Measurements from ENCODE around the gene IRF1.
"Not testable (repeated sequence)": the region's sequence is repeated elsewhere in the genome, so short reads cannot be mapped to it uniquely, and the experiment has no call there.

IRF1 gene

DNA sequence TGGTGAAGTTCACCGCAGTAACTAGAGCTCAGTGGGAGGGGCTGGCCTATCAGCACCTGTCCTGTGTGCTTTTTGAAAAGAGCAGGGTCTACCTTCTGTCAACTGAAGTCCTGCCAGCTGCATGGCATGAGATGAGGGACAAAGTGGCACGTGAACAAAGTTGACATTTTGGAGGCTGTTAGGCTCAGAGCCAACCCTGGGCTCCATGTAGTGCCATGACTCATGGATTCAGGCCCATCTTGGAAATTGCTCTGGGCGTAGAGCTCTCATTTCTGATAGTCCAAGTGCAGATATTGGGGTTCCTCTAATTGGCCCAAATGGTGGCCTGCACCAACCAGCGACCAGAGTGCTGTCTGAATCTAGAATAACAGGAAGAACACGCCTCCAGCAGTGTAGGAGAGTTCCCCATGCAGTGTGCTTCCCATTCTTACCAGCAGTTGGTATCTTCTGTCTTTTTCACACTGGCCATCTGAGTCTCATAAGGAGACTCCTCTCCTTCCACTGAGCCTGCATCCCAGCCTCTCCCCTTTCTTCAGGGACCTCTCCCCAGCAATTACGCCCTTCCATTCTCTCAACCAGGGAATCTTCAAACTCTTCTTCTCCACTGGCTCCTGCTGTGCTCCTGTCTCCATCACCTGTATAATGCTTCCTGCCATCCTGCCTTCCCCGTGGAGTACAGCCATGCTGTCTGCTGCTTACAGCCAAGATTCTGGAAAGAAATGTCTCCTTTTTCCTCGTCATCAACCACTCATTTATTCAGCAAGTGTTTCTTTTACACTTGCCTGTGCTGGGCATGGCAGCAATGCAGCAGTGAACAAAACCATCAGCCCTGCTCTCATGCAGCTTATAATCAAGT lies 30.4 kb downstream of the IRF1 start:
- DNase-seq: peak; percentile 64 to 88

DNA sequence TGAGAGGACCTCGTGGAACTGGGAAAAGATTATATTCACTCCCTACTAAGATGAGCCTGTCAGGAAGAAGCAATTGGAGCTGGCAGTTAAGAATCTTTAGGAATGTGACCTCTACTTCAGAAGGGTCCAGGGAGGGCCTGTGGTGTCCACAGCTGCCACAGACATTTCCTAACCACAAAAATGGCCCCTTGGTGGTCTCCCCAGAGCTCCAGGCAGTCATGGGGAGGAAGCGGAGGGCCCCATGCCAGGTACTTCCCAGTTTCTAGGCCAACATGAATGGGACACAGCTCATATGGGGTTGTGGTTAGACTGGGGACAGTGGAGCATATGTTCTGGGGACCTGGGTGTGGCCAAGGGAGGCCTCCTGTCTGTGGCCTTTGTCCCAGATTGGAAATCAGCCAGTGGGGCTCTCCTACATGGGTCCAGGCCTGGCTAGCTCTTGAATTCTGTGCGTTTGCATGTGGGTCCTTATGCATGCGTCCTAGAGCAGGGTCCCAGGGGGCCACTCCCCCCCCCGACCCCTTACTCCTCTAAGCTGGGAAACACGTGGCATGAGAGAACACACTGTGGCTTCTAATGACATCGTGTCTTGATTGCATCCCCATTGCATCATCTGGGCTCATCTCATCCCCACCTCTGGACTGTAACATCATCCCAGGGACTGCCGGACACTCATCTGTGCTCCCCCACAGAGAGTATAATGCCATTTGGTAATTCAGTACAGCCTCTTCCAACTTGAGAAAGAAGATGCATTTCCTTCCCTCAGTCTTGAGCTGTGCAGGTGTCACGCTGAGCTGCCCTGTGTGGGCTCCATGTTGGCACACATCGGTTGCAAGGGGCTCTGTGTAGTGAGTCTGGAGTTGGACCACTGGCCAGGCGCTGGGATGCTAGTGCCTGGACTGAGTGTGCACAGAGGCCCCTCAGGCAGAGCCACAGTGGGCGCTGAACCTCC lies 31.3 kb downstream of the IRF1 start:
- no peak for DNase-seq

DNA sequence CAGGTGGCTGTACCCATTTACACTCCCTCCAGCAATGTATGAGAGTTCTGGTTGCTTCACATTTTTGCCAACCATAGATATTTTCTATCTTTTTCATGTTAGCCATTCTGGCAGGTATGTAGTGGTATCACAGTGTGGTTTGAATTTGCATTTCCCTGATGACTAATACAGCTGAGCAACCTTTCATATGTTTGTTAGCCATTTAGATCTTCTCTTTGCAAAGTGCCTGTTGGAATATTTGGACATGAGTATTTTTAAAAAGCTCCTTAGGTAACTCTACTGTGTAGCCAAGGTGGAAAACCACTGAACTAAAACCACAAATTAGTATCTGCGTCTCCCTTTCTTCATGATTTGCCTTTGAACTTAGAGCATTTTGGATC lies 31.9 kb downstream of the IRF1 start:
- DNase-seq: no peak

DNA sequence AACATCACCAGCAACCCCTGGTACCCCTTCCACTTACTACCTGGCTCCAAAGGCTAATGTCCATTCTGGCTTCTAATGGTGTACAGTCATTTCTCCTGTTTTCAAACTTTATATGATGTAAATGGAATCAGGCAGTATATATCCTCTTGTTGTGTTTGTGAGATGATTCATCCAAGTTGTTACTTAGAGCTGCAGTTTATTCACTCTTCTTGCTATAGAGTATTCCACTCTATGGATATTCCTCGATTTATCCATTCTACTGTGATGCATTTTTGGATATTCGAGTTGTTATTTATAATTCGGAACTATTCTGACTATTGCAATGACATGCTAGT lies 32.4 kb downstream of the IRF1 start:
- no peak for DNase-seq

DNA sequence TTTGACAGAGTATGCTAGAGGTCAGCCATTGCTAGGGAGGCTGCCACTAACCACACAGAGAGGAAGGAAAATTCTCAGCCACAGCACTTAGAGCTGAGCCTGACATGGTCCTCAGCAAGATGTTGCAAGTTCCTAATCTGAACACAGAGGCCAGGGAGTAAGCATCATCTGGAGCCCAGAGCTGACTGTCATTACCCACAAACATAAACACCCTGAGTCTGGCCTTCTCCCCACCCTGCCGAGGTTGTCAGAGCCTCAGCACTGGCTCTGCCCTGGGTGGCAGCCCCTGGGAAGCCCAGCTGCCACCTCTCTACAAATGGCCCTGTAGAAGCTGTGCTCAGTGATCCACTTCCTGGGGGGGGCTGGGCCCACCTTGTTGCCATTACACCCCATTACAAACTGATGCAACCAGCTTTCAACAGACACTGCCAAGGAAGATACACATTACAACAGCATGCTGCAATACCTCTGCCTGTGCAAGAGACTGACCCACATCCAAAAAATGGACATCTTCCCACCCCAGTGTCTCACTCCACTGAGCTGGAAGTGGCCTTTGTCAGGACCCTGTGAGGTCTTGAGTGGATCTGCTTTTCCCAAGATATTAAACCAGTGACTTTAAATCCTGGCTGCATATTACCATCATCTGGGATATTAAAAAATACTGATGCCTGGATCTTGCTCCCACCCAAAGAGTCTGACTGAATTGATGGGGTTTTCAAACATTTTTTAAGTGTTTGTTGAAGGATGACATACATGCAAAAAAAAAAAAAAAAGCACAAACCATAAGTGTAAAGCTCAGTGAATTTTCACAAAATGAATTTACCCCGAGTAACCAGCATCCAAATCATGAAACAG lies 33.0 kb downstream of the IRF1 start:
- no peak for DNase-seq

DNA sequence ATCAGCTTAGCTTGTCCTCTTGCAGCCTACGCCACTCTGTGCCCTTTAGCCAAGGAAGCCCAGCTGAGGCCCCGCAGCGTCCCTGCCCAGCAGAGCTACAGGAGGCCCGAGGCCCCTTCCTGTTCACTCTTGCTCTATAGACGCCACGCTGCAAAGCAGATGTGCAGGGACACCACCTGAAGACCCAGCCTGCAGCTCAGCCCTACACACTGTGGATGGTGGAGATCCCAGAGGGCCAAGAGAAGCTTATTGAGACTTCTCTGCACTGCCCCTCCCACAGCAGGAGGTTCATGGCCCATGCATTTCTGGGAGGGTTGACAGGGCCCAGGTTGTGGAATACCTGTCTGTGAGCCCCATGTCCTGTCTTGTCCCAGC lies 33.6 kb downstream of the IRF1 start:
- no peak for DNase-seq

DNA sequence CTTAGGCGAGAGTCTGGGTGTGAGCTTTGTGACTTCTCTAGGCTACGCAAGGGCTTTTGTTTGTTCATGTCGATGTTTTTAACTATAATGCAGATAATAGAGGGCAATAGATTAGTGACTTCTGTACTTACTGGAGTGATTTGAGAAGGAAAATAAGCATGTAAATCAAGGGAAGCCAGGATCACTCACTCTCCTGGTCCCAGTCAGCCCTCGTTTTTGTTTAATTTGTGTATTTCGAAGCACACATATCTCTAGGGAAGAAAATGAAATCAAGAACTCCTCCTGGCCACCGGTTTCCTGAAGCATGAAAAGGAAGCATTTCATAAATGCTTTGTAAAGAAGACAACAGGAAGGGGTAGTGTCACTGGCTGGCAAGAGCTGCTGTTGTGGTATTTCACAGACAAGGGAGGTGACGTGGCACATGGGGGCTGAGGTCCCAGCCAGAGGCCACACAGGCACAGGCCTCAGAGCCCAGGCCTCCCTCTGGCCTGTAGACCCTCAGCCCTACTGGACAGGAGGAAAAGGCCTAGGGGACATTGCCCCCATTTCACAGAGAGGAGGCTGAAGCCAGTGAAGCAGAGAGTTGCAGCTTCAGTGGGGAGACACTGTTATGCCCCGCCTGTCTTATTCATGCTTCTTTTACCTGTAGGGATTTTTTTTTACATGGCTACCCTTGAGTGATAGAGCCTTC lies 34.1 kb downstream of the IRF1 start:
- no peak for DNase-seq

DNA sequence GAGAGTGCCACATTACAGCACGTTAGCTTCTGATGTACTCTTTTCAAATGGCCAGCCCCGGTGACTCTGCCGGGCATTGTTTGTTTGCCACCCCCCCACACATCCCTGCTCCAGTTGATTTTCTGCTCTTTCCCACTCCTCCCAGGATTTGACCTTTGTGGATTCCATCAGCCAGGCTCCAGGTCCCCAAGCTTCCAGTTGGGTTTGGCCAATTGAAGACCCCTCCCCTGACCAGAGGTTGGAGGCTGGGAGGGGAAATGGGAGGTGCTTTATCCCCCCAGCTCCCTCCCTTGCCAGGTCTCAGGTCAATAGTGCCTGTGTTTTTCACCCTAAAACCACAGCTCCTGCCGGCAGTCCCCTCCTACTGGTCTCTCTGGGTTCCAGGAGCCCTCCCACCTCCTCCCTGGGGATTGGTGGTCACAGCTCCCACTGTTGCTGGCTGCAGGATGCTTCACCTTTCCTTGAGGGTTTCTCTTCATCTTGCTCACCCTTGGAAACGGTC lies 34.9 kb downstream of the IRF1 start:
- no peak for DNase-seq

DNA sequence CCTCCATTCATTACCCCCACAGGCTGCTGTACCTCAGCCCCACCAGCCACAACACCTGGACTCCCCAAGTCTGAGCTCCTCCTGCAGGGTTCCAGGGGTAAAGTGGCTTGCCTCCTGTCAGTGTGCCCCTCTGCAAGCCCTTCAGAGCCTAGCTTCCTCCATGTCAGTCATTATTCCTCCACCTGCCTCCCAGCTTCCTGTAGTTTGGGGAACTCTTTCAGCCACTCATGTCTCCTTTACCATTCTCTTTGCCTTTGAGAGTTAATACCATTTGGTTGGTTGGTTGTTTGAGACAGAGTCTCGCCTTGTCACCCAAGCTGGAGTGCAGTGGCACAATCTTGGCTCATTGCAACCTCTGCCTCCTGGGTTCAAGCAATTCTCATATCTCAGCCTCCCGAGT lies 36.2 kb downstream of the IRF1 start:
- DNase-seq: no peak

DNA sequence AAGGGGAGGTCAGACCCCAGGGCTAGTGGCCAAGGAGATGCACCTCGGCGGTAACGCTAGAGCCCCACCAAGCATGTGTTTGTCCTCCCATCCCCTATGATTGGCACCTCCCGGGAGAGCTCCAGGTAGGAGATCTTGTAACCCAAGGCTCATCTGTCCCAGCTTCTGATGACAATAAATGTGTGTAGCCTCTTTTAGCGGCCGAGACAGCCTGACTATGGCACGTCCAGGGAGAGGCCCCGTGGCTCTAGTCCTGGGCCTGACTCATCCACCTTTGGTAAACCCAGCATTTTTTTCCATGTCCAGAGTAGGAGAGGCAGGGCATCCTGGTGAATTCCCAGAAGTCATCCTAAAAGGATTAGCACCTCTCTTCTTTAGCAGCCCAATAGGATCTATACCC lies 39.2 kb downstream of the IRF1 start:
- no peak for DNase-seq

DNA sequence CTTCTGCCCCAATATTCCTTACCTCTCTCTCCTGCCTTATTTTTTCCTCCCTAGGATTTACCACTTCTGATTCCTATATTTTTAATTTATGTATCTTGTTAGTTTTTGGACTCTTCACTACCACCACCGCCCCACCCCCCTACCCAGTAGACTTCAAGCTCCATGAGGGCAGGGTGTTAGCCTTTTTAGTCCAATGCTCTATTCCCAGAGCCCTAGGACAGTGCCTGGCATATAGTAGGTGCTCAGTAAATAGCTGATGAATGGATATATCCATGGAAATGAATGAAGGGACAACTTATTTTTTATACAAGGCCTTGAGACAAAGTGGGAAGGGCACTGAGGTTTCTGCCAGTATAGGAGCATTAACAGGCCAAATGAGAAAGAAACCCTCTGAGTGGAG lies 41.5 kb downstream of the IRF1 start:
- DNase-seq: no peak

DNA sequence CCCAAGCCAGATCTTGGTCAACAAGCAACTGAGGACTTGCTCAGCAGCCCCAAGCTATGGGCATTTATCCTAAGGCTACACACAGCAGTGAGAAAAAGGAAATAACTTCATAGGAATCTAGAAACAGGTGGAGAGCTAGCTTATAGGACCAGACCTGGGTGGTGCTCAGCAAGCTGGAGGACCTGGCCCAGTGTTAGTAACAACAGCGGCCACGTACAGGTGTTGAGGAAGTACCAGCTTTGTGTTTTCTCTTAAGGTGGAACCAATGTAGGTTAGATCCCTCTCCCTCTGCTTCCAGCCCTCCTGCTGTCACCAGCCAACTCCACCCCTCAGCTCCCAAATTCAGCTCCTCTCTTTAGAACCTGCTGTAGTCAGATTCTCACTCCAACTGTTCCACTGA lies 43.4 kb downstream of the IRF1 start:
- DNase-seq: no peak

DNA sequence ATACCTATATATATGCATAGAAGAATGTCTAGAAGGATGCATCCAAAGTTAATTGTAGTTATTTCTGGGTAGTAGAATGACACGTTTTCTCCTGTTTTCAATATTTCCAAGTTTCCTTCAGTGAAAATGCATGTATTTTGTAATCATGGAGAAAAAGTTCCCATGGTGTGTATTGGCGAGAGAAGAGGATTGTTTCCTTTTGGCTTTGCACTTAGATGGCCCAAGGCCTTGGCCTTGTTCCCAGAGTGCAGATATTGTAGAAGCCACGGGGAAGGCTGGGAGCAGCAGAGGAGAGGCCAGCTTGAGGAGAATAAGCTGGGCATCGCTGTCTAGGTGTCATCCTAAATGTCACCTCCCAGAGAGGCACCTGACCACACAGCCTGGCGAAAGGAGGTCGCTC lies 44.0 kb downstream of the IRF1 start:
- DNase-seq: no peak

DNA sequence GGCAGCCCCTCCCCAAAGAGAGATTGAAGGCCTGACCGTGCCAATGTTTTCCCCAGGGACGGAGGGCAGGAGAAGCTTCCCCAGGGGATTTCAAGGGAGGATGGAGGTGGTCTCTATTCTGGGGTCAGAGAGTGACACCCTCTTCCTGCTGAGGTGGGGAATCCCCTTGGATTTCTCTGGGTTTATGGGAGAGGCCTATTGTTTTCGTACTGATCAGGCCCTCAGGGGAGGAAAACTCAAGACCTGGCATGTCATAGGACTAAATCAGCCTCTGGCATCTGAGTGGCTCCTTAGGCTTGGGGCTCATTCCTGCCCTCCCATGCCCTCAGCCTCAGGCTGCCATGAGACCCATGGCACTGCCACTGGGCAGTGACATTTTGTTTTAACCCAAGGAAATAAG lies 44.6 kb downstream of the IRF1 start:
- DNase-seq: no peak

DNA sequence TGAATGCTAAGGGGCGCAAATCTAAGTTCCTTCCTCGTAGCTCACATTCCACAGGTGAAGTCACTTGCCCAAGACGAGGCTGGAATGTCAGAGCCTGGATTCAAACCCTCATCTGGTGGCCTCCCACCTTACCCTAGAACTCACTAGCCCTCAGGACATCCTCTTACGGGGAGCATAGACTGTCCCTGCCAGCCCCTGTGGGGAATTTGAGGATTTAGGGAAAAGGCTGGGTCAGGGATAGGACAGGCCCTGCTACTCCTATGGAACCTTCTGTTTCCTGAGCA lies 45.0 kb downstream of the IRF1 start:
- no peak for DNase-seq

DNA sequence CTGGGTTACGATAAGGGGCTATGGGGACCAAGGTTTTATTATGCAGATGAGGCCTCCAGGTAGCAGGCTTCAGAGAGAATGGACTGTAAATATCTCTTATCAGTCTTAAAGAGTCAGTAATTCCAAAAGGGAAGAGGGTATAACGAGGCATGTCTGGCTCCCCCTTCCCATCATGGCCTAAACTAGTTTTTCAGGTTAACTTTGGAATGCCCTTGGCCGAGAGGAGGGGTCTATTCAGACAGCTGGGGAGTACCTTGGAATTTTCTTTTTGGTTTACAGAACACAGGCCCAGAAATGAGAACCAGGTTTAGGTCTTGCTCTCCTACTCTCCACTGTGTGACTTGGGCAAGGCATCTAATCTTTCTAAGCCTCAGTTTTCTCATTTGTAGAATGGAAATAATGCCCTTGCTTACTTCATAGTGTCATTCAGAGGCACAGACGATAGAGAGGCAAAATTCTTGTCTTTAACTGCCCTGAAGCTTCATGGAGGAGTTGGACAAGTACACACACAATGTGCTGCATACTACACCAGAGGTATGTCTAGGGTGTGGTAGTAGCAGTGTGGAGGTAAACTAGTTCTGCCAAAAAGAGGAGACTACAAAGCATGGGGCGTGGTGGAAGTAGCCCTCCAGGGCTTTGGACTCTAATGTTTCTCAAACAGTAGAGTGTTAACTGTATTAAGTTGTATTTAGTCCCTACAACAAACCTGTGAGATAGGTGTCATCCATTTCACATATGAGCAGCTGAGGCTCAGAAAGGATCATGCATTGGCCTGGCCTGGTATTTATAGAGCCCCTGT lies 45.5 kb downstream of the IRF1 start:
- no peak for DNase-seq

DNA sequence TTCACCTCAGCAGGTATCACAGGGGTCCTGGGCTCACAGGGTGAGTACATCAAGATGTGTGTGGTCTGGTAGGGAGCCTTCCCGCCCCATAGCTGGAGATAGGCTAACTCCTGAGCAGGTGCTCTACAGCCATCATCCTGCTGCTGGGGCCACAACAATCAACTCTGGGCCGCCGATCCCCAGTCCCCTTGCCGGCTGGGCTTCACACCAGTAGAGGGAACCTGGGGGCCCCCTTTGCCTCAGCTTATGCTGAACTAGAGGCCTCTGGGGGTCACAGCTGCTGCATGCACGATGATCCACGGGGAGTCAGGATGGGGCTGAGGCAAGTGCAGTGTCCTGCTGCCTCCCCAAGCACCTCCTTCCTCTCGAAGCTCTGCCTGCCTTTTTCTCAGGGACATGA lies 46.5 kb downstream of the IRF1 start:
- no peak for DNase-seq

DNA sequence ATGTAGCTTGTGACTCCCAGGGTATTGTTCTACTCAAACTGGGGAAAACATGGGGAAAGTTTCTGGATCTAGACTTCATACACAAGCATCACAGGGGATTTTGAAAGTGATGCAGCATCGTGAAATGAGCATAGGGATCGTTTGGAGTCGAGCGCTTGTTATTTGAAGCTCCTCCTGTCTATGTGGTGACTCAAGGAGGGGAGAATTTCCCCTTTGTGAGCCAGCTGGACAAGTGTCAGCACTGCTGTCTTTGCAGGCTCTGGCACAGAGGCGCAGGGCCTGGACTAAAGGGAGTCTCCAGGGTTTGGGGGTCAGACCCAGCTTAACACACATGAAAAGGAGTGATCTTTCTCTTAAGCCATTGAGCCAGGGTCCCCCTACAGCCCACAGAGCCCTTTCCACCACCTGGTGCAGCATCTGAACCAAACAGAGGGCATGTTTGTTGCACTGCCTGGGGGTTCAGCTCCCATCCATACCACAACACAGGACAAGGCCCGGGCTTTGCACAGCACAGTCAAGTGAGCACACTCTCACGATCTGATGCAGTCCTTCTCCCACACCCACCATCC lies 51.0 kb downstream of the IRF1 start:
- no peak for DNase-seq

DNA sequence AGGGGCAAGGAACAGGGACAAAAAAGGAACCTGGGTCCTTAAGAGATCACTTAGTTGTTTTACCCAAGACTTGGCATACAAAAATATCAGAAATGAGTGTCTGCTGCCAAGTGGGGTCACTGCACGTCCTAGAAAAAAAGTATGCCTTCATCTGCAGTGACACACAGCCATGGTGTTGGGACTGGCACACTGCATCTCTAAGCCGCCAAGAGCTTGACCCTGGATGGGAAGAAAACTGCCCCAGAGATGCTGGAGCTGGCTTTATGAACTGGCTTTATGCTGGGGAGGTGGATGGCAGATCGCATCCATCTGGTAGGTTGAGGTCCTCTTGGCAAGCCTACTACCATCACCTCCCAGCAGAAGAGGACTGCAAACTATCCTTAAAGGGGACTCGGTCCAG lies 51.7 kb downstream of the IRF1 start:
- no peak for DNase-seq

DNA sequence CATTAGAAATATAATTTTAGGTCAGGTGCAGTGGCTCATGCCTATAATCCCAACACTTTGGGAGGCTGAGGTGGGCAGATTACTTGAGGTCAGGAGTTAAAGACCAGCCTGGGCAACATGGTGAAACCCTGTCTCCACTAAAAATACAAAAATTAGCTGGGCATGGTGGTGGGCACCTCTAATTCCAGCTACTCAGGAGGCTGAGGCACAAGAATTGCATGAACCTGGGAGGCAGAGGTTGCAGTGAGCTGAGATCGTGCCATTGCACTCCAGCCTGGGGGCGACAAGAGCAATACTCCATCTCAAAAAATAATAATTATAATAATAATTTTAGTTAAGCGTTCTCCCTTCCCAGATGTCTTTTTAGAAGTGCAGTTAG lies 52.3 kb downstream of the IRF1 start:
- DNase-seq: not testable (repeated sequence)

DNA sequence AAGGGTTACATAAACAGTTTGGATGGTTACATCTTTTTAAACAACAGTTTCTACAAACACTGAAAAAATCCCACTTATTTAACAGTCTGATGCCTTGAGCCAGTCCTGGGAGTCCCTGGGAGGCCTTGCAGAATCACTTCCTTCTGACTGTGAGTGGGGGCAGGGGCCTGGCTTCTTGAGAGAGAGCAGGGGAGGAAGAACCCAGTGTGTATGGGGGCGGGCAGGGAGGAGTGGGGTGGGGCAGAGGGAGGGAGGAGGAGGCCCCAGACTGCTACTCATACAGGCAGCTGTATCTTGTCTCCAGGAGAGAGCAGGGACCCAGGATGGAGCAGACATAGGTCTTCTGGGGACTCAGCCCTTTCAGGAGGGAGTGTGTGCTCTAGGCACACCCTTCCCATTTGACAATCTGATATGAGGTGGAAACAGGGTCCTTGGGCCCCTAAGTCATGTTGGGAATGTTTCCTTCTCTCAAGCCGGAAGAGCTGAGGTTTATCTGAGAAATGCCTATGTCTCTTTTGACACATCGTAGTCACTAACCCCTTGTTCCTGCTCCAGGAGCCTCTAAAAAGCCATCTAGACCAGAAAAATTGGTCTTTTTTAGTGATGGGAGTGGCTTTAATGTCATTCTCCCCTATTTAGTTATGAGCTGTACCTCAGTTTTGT lies 52.8 kb downstream of the IRF1 start:
- no peak for DNase-seq
